Measurements from ENCODE around the gene SLC30A5.

DNA sequence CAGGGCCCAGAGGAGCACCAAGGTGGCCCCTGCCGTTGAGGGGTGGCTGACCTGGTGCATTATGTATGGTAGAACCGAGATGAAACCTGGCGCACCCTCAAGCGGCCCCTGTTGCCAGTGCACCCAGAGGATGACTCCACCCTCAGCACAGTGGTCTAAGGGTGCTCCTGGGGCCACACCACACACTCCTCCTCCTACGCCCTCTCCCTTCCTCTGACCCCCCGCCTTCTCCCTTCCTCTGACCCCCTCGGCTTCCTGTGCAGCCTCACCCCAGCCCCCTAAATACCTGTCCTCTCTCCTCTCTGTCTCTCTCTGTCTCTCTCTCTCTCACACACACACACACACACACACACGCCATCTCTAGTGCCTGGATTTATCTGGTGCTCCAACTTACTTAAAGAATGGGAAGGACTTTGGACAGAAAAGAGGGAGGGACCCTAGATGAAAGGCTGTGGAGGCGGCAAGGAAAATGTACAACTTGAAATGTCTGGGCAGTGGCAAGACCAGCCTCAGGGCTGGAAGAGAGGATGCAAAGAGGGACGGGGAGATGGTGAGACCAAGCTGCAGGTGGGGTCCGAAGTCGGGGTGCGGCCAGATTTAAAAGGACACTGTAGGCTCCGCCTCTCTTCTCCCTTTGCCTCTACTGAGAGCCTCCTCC, 18.2 kb upstream of the SLC30A5 start:
- no peak for TF ChIP-seq EZH2phosphoT487 (IDR thresholded peaks at IDR 0.05; ENCODE audit: insufficient read depth, low read depth)
- TF ChIP-seq EZH2 (IDR thresholded peaks at IDR 0.05; ENCODE audit: insufficient read depth, poor library complexity, severe bottlenecking): no peak
